Right lobe of liver (tissue), 4 donors: Measurements from ENCODE around the gene AR.

Source experiments
- POLR2A ChIP-seq: fragments of 450-650 bp; IDR thresholded peaks from one replicate; pipeline ENCODE4 v1.6.1; 2017; ENCODE audit warnings: antibody characterized with exemption, mild to moderate bottlenecking
- TF ChIP-seq, protein P1 (sequence below), 4 donors: fragments of 200-600 bp in 3 of 4; fragments of 450-650 bp in 1 of 4; IDR thresholded peaks; one replicate each; pipeline versions ENCODE4 v1.5.1 to v1.8.0; 2016 to 2022; ENCODE audit warnings: antibody characterized with exemption in 4 of 4, mild to moderate bottlenecking in 2 of 4
- donor health status: DM: no; HTN: no; CAD: no.
- donor health status: DM: no; HTN: no; CAD: no.
- donor health status: DM: no; HTN: yes; CAD: no.

- TF ChIP-seq POLR2A = no peak
- TF ChIP-seq, protein P1, sequence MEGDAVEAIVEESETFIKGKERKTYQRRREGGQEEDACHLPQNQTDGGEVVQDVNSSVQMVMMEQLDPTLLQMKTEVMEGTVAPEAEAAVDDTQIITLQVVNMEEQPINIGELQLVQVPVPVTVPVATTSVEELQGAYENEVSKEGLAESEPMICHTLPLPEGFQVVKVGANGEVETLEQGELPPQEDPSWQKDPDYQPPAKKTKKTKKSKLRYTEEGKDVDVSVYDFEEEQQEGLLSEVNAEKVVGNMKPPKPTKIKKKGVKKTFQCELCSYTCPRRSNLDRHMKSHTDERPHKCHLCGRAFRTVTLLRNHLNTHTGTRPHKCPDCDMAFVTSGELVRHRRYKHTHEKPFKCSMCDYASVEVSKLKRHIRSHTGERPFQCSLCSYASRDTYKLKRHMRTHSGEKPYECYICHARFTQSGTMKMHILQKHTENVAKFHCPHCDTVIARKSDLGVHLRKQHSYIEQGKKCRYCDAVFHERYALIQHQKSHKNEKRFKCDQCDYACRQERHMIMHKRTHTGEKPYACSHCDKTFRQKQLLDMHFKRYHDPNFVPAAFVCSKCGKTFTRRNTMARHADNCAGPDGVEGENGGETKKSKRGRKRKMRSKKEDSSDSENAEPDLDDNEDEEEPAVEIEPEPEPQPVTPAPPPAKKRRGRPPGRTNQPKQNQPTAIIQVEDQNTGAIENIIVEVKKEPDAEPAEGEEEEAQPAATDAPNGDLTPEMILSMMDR (IDR thresholded peaks at IDR 0.05) = no peak
Observed at GRCh38 chrX:67734111-67734753, 190.4 kb downstream of the AR start.
